ENCODE data around the gene IQCM.

DNA sequence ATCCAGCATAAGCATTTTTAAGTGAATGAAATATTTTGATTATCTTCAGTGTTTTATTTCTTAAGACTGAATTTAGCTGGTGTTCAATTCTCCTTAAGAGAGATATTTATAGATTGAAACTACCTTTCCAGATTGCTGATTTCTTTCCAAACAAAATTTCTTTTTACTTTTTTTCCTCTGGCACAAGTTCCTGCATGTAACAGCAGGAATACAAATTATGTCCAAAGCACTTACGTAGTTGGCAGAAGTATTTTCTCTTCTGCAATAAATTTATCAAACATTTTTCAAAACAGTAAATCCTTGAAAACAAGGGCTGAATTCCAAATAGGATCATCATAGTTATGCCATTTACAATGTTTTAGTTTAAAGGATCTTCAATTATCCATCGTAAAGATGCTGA lies 412.6 kb downstream of the IQCM start:
- TF ChIP-seq POLR2AphosphoS5 (IDR thresholded peaks at IDR 0.05; ENCODE audit: low read depth) (no peak), CTCF (IDR thresholded peaks at IDR 0.05; ENCODE audit: insufficient read depth, low read length) (no peak), REST (IDR thresholded peaks at IDR 0.05; ENCODE audit: insufficient replicate concordance, low read depth) (no peak), SPI1 (IDR thresholded peaks at IDR 0.05; ENCODE audit: borderline replicate concordance, low read depth) (no peak), GABPA (IDR thresholded peaks at IDR 0.05; ENCODE audit: low read depth) (no peak)

Data from HL-60 (cell line).